ENCODE measurements around the gene METTL9. TPM values are rescaled to one million over a fixed set of nuclear protein-coding genes. Genes with fewer than 3 reads are reported as not detected.

Gene METTL9
- total and polyA plus RNA-seq, 2 of the 13 experiments (the other 11 are each of a cell fraction or from before 2014, with no cell fraction given), result 123 to 204 TPM

- TF ChIP-seq MYPOP (CRISPR knock-in tag; IDR thresholded peaks at IDR 0.05) (peak; percentile 69; the same call in 1 of the 2 replicates), KMT2B (CRISPR knock-in tag; IDR thresholded peaks at IDR 0.05) (no peak), ZNF484 (CRISPR knock-in tag; IDR thresholded peaks at IDR 0.05; ENCODE audit: borderline replicate concordance, low read depth) (peak; percentile 42; the same call in 1 of the 2 replicates), MEF2D (CRISPR knock-in tag; IDR thresholded peaks at IDR 0.05) (no peak), MAFF (IDR thresholded peaks at IDR 0.05; ENCODE audit: low read depth, low read length) (no peak), MXD1 (CRISPR knock-in tag; IDR thresholded peaks at IDR 0.05) (no peak), REXO4 (CRISPR knock-in tag; IDR thresholded peaks at IDR 0.05; ENCODE audit: borderline replicate concordance) (no peak), MLXIP (CRISPR knock-in tag; IDR thresholded peaks at IDR 0.05; ENCODE audit: borderline replicate concordance) (no peak), HMG20A (CRISPR knock-in tag; IDR thresholded peaks at IDR 0.05; ENCODE audit: borderline replicate concordance) (no peak), PHF8 (CRISPR knock-in tag; IDR thresholded peaks at IDR 0.05) (no peak), TRIM24 (CRISPR knock-in tag; IDR thresholded peaks at IDR 0.05) (no peak), PBX2 (CRISPR knock-in tag; IDR thresholded peaks at IDR 0.05) (no peak), ZNF343 (CRISPR knock-in tag; IDR thresholded peaks at IDR 0.05) (no peak), ZNF253 (CRISPR knock-in tag; IDR thresholded peaks at IDR 0.05; ENCODE audit: borderline replicate concordance) (no peak), ZNF772 (CRISPR knock-in tag; IDR thresholded peaks at IDR 0.05) (no peak), ARHGAP35 (CRISPR knock-in tag; IDR thresholded peaks at IDR 0.05; ENCODE audit: borderline replicate concordance) (peak; percentile 57; the same call in 1 of the 2 replicates), ZNF710 (CRISPR knock-in tag; IDR thresholded peaks at IDR 0.05; ENCODE audit: borderline replicate concordance) (no peak), EEA1 (CRISPR knock-in tag; IDR thresholded peaks at IDR 0.05; ENCODE audit: borderline replicate concordance) (no peak), ZNF761 (CRISPR knock-in tag; conservative IDR thresholded peaks at IDR 0.05) (no peak)
- TF ChIP-seq, protein P1, sequence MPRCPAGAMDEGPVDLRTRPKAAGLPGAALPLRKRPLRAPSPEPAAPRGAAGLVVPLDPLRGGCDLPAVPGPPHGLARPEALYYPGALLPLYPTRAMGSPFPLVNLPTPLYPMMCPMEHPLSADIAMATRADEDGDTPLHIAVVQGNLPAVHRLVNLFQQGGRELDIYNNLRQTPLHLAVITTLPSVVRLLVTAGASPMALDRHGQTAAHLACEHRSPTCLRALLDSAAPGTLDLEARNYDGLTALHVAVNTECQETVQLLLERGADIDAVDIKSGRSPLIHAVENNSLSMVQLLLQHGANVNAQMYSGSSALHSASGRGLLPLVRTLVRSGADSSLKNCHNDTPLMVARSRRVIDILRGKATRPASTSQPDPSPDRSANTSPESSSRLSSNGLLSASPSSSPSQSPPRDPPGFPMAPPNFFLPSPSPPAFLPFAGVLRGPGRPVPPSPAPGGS (CRISPR knock-in tag; IDR thresholded peaks at IDR 0.05), result no peak
Observed at GRCh38 chr16:21600031-21600773, 825 bp downstream of the METTL9 start (continued).

Measured in HepG2 (cell line).